ENCODE data around the gene PDE8A. TPM values are rescaled to one million over a fixed set of nuclear protein-coding genes. Genes with fewer than 3 reads are reported as not detected.

Gene PDE8A
- total and polyA plus RNA-seq, 3 donors from 2014 or later = 27.8 to 67.8 (median 67.3) TPM

GRCh38 chr15:85007137-85007536, 25.5 kb downstream of the PDE8A start:
- no peaks in the 10 kb centered on the region for H3K27me3 ChIP-seq
- H3K4me3 ChIP-seq = no peak overlapping the region
- TF ChIP-seq, protein P1, sequence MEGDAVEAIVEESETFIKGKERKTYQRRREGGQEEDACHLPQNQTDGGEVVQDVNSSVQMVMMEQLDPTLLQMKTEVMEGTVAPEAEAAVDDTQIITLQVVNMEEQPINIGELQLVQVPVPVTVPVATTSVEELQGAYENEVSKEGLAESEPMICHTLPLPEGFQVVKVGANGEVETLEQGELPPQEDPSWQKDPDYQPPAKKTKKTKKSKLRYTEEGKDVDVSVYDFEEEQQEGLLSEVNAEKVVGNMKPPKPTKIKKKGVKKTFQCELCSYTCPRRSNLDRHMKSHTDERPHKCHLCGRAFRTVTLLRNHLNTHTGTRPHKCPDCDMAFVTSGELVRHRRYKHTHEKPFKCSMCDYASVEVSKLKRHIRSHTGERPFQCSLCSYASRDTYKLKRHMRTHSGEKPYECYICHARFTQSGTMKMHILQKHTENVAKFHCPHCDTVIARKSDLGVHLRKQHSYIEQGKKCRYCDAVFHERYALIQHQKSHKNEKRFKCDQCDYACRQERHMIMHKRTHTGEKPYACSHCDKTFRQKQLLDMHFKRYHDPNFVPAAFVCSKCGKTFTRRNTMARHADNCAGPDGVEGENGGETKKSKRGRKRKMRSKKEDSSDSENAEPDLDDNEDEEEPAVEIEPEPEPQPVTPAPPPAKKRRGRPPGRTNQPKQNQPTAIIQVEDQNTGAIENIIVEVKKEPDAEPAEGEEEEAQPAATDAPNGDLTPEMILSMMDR (IDR thresholded peaks at IDR 0.05) = no peak
- no peak for TF ChIP-seq POLR2A (IDR thresholded peaks at IDR 0.05)
- peaks cover 20% of the 10 kb centered on the region for H3K4me1 ChIP-seq
- no peaks in the 10 kb centered on the region for H3K36me3 ChIP-seq (ENCODE audit: low read depth, missing control alignments)
- intact Hi-C loops (cut with DNase I; ENCODE audit: low total_unique reads) = no loop called here
- H3K9me3 ChIP-seq = no peaks in the 10 kb centered on the region
- 84 to 89% methylated on average over 5 of the region's 5 CpGs for WGBS, 2 donors
- H3K27ac ChIP-seq = no peak overlapping the region
- DNase-seq = no peak

- no peak for TF ChIP-seq POLR2A (IDR thresholded peaks at IDR 0.05)
- TF ChIP-seq, protein P1 (IDR thresholded peaks at IDR 0.05) = no peak
- Histone ChIP-seq H3K27ac (no peak overlapping the region), H3K27me3 (no peaks in the 10 kb centered on the region), H3K4me3 (no peak overlapping the region), H3K36me3 (ENCODE audit: low read depth, missing control alignments) (no peaks in the 10 kb centered on the region), H3K4me1 (peaks cover 20% of the 10 kb centered on the region), H3K9me3 (no peaks in the 10 kb centered on the region)
- intact Hi-C loops (cut with DNase I; ENCODE audit: low total_unique reads) = no loop called here
- no peak for DNase-seq
- WGBS, 2 donors = 67 to 81% methylated on average over 4 of the region's 4 CpGs
Observed at GRCh38 chr15:85007741-85008397, 26.2 kb downstream of the PDE8A start.

DNA sequence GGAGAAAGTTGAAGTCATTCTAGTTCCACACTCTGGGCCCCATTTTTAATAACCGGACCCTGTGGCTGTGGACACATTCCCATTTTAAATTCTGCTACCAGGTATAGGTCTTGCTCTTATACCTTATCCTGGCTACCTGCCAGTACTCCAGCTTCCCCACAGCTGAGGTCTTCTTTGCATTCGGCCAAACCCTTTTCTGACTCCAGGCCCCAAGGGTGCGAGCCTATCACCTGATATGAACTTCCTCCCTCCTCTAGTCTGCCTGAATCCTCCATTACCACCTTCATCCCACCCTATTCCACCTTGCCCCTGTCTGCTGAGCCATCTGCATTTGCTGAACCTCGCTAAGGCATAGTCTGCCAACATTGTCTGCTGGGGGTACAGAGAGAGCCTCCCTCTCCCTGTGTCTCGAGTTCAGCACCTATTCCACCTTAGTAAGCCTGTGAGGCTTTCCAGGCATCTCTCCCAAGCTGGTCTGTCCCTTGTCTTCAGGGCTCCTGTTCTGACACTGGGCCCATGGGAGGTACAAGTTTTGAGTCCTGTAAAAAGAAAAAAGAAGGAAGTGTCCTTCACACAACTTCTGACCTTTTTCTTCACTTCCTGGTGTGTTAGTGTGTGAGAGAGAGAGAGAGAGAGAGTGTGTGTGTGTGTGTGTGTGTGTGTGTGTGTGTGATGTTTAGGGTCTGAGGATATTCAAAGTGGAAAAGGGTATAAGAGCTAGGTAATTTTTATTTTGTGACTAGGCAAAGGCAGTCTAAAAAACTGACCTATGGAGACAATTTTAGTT, 27.0 kb downstream of the PDE8A start:
- intact Hi-C loops (cut with DNase I; ENCODE audit: low total_unique reads) = no loop called here
- 75 to 80% methylated on average over 5 of the region's 5 CpGs for WGBS, 2 donors
- no peaks in the 10 kb centered on the region for H3K27me3 ChIP-seq
- H3K36me3 ChIP-seq (ENCODE audit: low read depth, missing control alignments) = no peaks in the 10 kb centered on the region
- TF ChIP-seq, protein P1 (IDR thresholded peaks at IDR 0.05) = no peak
- no peak for TF ChIP-seq POLR2A (IDR thresholded peaks at IDR 0.05)
- no peak overlapping the region for H3K27ac ChIP-seq
- no peak overlapping the region for H3K4me3 ChIP-seq
- DNase-seq = no peak
- H3K9me3 ChIP-seq = no peaks in the 10 kb centered on the region
- peaks cover 20% of the 10 kb centered on the region for H3K4me1 ChIP-seq

DNA sequence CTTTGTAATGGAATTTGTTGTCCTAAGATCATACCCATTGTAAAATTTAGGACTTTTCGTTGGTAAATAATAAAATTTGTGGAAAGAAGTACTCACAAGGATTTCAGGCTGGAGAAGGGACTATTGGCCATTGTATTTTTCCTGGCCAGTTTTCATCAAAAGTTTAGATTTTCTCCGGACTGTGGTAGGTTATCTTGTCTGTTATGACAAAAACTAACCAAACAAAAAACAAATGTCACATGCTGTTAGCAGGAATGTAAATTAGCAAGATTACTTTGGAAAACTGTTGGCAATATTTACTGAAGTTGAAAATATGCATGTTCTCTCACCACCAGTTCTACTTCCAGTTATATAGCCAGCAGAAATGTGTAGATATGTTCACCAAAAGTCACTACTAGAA, 27.8 kb downstream of the PDE8A start:
- DNase-seq = no peak
- Histone ChIP-seq H3K4me3 (no peak overlapping the region), H3K36me3 (ENCODE audit: low read depth, missing control alignments) (no peaks in the 10 kb centered on the region), H3K9me3 (no peaks in the 10 kb centered on the region), H3K27ac (no peak overlapping the region), H3K27me3 (no peaks in the 10 kb centered on the region), H3K4me1 (peaks cover 20% of the 10 kb centered on the region)
- WGBS, 2 donors = 37 to 45% methylated on average over 2 of the region's 2 CpGs
- intact Hi-C loops (cut with DNase I; ENCODE audit: low total_unique reads) = no loop called here
- no peak for TF ChIP-seq POLR2A (IDR thresholded peaks at IDR 0.05)
- TF ChIP-seq, protein P1 (IDR thresholded peaks at IDR 0.05) = no peak
